ENCODE data around the gene SNX14.

GRCh38 chr6:85641897-85642773 is 48.5 kb upstream of the SNX14 start:
- TF ChIP-seq POLR2A (IDR thresholded peaks at IDR 0.05; ENCODE audit: low read depth, low read length) (no peak; the same call in 1 of the 2 replicates), POLR2AphosphoS5 (IDR thresholded peaks at IDR 0.05; ENCODE audit: low read depth, low read length) (peak; percentile 21; the same call in 1 of the 2 replicates)

Data from GM12891 (cell line).